22Rv1 (cell line): Measurements from ENCODE around the gene HNRNPF.

Source experiments
- CTCF ChIP-seq: fragments of 450-650 bp; IDR thresholded peaks from 2 replicates; pipeline ENCODE4 v1.5.1; 2017; ENCODE audit warnings: mild to moderate bottlenecking
- ZFX ChIP-seq: fragments of 450-650 bp; IDR thresholded peaks from 2 replicates; pipeline ENCODE4 v1.6.1; 2017; ENCODE audit warnings: antibody characterized with exemption, borderline replicate concordance

- TF ChIP-seq CTCF (no peak), ZFX (no peak)
Observed at GRCh38 chr10:43347997-43348396, 61.0 kb downstream of the HNRNPF start.
